ENCODE data around the gene NPAS1.

NPAS1 gene, protein sequence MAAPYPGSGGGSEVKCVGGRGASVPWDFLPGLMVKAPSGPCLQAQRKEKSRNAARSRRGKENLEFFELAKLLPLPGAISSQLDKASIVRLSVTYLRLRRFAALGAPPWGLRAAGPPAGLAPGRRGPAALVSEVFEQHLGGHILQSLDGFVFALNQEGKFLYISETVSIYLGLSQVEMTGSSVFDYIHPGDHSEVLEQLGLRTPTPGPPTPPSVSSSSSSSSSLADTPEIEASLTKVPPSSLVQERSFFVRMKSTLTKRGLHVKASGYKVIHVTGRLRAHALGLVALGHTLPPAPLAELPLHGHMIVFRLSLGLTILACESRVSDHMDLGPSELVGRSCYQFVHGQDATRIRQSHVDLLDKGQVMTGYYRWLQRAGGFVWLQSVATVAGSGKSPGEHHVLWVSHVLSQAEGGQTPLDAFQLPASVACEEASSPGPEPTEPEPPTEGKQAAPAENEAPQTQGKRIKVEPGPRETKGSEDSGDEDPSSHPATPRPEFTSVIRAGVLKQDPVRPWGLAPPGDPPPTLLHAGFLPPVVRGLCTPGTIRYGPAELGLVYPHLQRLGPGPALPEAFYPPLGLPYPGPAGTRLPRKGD

DNA sequence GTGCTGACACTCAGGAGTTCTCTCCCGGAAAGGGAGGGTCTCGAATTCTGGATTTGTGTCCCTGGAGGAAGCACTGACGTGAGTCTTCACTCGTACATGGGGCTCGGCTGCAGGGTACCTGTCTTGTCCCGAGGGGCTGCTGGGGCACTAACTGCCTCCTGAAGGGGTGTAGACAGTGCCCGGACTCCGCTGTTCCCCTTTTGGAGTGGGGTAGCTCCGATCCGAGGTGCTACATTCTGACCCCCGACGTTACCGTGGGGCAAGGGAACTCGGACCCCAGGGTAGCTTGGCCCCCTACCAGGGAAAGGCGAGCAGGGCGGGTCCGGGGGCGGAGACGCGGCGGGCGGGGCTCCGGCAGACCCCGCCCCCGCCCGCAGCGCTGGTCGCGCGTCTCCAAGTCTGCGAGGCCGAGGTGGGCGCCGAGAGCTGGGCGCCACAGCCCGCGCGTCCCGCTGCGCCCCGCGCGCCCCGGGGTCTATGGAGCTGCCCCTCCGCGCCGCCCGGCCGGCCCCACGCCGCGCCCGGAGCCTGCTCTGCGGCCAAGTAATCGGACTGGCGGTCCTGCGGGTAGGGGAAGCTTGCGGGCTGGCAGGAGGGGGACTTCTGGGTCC is at the start of gene NPAS1:
TSS of gene NPAS1 (plus strand) at position 407 of the 611 bp plus-strand sequence. CDS start 1,211 bp downstream, outside the sequence.
- no peak for DNase-seq (ENCODE audit: extremely low read depth in 1 of 2, low read depth in 1 of 2)

DNA sequence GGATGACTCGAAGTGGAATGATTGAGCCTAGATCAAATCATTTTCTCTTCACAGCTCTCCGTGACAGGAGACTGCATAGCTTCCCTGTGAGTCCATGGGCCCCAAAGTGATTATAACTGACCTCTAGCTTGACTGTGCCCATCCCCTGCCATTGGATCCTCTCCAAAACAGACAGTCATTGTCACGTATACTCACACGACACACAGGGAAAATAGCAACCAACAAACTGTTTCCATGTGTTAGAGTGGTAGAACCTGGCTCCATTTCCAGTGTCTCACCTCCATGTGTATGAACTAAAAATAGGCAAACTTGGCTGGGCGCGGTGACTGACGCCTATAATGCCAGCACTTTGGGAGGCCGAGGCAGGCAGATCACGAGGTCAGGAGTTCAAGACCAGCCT is 48.8 kb upstream of the NPAS1 start:
- DNase-seq (ENCODE audit: extremely low read depth in 1 of 2, low read depth in 1 of 2), result no peak

DNA sequence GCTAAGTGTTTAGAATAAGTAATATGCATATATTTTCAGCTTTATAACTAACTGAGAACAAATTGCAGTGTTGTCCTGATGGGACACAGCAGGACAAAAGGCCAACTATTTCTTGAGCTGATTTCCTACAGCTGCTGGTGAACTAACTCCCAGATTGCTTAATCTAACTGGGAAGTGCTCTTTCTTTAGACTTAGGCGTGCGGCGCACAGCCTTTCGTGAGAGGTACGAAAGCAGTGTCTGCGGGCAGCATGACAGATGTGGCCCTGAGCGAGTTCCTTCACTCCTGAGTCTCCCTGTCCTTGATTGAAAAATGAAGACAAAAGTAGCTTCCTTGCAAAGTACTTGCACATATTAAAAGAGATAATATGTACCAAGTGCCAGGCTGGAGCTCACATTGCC is 47.3 kb upstream of the NPAS1 start:
- no peak for DNase-seq (ENCODE audit: extremely low read depth in 1 of 2, low read depth in 1 of 2)

DNA sequence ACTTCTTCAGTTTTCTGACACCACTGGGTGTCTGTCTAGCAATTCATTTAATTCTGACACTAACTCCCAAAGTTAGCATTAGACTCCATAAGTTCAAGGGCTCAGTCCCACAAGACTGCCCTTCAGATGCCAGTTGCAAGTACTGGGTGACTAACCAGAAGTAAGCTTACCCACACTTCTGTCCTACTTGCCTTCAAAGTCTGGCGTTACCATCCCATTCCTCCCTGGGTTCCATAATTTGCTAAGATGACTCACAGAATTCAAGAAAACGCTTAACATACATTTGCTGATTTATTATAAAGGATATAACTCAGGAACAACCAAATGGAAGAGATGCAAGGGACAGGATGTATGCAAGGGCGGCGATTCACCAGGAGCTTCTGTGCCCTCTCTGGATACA is 45.5 kb upstream of the NPAS1 start:
- DNase-seq (ENCODE audit: extremely low read depth in 1 of 2, low read depth in 1 of 2), result no peak

GRCh38 chr19:46975011-46975924 is 44.4 kb upstream of the NPAS1 start:
- DNase-seq (ENCODE audit: extremely low read depth in 1 of 2, low read depth in 1 of 2), result no peak

DNA sequence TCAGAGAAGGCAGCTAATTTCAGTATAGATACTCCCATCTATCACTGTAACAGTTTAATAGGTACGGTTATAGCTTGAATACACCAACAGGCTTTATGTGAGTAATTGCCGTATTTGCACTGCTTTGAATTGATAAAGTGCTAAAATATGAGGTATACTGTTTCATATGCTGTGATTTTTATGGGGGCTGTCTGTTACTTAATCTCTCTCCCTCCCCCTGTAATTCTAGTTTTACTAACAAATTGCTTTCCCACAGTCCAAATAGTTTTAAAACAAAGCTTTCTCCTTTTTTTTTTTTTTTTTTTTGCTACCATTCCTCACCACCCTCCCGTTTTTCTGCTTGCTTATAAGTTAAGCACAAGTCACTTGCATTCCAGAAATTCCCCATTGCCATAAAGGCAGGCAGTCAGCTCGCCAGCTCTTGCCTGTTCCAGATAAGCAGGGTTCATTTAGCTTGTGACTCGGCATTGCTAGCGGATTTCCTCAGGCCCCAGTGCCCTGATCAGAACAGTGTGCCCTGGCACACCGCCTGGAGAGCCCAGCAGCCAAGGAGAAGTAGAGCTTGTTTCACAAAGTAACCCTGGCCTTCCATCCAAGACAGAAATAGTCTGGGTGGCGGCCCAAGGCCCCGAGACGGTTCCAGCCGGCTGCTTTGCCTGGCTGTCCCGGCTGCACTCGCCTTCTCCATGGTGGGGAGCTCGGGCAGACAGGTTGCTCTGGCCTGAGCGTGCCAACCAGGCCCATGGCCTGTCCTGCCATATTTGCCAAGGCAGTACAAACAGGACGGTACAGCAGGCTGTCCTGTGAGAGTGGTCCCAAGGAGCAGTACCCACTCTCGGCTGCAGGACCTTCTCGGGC is 43.5 kb upstream of the NPAS1 start:
- no peak for DNase-seq (ENCODE audit: extremely low read depth in 1 of 2, low read depth in 1 of 2)

DNA sequence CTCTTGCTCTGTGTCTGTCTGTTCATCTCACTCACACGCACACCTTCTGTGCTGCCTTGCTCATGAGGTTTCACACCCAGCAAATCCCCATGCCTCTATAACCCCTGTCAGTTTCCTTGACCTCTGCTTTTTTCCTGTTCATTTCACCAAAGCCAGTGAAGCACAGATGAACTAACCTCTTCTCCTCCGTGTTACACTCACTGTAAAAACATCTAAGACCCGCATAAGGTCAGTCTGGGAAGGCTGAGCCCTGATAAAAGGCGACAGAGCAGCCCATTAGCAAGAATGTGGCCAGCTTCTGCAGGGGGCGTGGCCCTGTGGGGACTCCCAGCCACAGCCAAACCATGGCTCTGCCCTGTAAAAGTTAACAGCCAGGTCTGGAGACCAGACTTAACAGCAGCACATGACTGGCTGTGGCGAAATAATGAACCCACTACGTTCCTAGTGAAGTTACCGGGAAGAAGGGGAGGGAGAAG is 42.8 kb upstream of the NPAS1 start:
- no peak for DNase-seq (ENCODE audit: extremely low read depth in 1 of 2, low read depth in 1 of 2)

GRCh38 chr19:46977548-46977947 is 42.1 kb upstream of the NPAS1 start:
- no peak for DNase-seq (ENCODE audit: extremely low read depth in 1 of 2, low read depth in 1 of 2)

DNA sequence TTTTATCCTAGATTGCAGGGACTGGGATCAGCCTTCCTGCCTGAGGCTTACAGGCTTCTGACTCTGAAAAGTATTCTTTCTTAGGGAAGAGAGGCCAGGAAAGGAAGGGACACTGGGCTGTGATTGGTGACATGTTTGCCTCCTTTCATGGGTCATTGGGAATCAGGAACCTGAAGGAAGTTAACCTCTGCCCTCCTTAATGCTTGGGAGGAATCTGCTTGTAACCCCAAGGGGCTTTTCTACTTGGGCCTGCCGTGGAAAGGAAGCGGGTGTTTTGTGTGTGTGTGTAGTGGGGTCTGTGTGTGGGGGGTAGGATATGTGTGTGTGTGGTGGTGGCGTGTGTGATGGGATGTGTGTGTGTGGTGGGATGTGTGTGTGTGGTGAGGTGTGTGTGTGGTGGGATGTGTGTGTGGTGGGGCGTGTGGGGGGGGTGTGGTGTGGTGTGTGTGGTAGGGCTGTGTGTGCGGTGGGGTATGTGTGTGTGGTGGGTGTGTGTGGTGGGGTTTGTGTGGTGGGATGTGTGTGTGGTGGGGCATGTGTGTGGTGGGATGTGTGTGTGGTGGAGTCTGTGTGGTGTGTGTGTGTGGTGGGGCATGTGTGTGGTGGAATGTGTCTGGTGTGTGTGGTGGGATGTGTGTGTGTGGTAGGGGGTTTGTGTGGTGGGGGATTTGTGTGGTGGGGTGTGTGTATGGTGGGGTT is 41.3 kb upstream of the NPAS1 start:
- DNase-seq (ENCODE audit: extremely low read depth in 1 of 2, low read depth in 1 of 2), result no peak

DNA sequence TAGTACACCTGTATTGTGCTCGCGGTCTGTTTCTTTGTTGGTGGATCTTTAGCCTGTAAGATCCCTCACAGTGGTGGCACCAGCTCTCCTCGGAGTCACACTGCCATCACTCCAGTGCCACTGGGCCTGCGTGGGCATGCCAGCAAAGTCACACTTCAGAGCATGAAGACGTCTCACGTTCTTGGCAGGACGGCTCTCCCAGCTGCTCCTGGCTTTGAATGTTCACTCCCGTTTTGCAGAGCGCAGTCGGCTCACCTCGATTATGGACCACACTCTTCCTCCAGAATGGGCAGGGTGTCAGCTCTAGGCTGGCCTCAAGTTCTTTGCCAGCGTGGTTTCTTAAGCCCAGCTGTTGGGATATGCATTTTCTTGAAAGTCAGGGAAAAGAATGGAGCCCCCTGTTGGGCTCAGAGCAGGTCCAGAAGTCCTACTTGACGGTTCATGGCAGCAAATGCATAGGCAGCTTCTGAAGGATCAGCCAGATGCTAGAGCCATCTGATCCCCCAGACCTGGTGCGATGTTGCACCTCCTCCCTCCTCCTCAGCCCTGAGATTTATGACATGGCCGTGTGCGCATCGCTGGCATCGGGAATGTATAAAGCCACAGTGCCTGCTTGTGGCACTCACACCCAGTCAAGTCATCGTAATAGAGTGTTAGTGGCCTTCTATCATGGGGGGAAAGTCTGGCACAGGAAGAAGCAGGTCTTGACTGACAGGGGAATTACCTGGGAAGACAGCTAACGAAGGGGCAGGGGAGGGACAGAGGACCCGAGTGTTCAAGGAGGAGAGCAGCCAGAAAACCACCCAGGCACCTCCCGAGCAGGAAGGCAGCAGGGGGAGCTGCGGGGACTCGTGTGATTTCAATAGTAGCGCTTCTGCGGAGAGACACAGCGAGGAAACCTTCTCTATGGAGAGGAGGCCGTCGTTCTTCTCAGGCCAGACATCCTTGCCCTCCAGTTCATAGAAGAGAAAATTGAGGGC is 40.2 kb upstream of the NPAS1 start:
- DNase-seq (ENCODE audit: extremely low read depth in 1 of 2, low read depth in 1 of 2), result no peak

- DNase-seq (ENCODE audit: extremely low read depth in 1 of 2, low read depth in 1 of 2), result no peak
These were observed 38.9 kb upstream of the NPAS1 start for GRCh38 chr19:46980761-46981160.

DNA sequence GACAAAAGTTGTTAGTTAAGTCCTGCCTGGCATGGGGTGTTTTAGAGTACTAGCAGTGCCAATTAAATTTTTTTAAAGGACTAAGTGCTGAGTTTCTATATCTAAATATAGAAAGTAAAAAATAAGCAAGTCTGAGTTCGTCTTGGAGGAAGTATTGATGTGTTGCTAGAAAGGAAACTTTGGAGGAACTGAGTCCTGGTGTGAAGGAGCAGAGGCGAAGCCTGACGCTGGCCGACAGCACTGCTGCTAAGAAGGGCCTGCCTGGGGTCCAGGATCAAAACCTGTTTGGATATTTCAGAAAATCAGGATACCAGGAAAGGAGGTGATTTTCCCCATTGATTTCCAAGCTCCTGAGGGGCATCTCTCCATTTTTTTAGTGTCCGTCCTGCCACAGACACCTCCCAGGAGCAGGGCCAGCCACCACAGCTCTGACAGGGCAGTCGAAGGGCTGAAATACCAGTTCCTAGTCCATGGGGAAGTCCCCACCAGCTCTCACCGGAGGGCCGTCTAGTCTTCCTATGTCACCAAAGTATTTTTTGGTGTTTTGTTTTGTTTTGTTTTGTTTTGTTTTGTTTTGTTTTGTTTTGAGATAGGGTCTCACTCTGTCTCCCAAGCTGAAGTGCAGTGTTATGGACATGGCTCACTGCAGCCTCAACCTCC is 38.2 kb upstream of the NPAS1 start:
- DNase-seq (ENCODE audit: extremely low read depth in 1 of 2, low read depth in 1 of 2), result no peak

- DNase-seq (ENCODE audit: extremely low read depth in 1 of 2, low read depth in 1 of 2), result no peak
These were observed 36.5 kb upstream of the NPAS1 start for GRCh38 chr19:46983097-46983496.

DNA sequence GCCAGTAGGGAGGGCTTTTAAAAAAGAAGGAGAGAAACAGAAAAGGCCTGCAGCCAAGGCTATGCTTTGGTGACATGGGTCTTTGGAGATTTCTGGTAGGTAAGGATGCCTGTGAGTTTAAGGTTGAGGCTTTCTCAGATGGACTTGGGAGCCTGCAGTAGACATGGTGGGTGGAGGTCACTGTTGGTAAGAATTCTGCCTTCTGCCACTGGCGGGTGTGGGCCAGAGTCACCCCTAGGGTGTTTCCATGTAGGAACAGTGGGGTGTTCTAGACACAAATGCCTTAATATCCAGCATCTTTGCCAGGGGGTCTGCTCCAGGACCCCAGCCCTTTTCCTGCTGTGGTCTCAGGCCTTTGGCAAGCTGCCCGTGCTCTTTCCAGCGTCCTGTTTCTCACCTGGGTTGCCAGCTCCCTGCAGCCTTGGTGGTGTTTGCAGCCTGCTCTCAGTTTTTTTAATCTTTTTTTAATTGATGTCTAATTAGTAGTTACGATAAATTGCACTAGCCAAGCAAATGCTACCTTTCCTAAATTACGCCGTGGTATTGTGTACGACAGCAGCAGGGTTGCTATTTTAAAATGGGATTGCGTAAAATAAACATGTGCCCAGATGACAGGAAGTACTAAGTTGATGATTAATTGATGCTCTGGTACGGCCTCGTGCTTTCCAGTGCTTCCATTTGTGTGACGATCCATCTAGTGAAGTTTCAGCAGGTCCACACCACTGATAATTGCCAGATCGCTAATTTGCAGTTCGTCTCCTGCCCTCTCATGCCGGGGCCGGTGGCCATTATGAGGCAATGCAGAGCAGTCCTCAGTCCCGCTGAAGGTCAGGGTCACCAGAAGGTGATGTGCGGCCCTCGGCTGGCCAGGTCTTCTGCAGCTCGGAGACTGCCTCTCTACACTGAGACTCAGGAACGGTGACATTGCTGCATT is 35.3 kb upstream of the NPAS1 start:
- no peak for DNase-seq (ENCODE audit: extremely low read depth in 1 of 2, low read depth in 1 of 2)

GRCh38 chr19:46985542-46986415 is 33.9 kb upstream of the NPAS1 start:
- DNase-seq (ENCODE audit: extremely low read depth in 1 of 2, low read depth in 1 of 2), result no peak
